A673 (cell line): ENCODE measurements around the gene PADI6.

Experiments used
- CTCF ChIP-seq: fragments of 300-800, 200-600 bp; sonication (generic); conservative IDR thresholded peaks from 2 replicates; pipeline ENCODE4 v1.5.1; 2017; ENCODE audit warnings: low read depth, mild to moderate bottlenecking, antibody characterized with exemption, low read length, moderate library complexity, mixed read lengths
- EZH2 ChIP-seq: fragments of 200-600 bp; sonication (generic); IDR thresholded peaks from 2 replicates; pipeline ENCODE4 v1.6.1; 2017; ENCODE audit warnings: borderline replicate concordance, low read depth, mild to moderate bottlenecking, mixed read lengths, antibody characterized with exemption, low read length; ENCODE audit not compliant: poor library complexity, severe bottlenecking

GRCh38 chr1:17427696-17428660, 56.0 kb downstream of the PADI6 start:
- TF ChIP-seq CTCF (no peak), EZH2 (no peak)
